HG03439 (cell line): ENCODE results near the gene ACOX3.
"Not testable (repeated sequence)": the region's sequence is repeated elsewhere in the genome, so short reads cannot be mapped to it uniquely, and the experiment has no call there.

ENCODE experiments used
- ATAC-seq: cut with Tn5 transposase; IDR thresholded peaks from one replicate; pipeline ENCODE4 v1.9.1; 2021; ENCODE audit warnings: mild to moderate bottlenecking, moderate library complexity; ENCODE audit not compliant: unreplicated experiment

Gene ACOX3

GRCh38 chr4:8359193-8359592, 81.3 kb downstream of the ACOX3 start:
- ATAC-seq: no peak

DNA sequence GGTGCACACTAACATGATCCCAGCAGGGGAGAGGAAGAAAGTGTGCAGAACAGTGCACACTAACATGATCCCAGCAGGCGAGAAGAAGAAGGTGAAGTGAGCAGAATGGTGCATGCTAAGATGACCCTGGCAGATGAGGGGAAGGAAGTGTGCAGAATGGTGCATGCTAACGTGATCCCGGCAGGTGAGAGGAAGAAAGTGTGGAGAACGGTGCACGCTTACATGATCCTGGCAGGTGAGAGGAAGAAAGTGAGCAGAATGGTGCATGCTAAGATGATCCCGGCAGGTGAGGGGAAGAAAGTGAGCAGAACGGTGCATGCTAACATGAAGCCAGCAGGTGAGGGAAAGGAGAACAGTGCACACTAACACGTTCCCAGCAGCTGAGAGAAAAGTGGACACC, 83.7 kb downstream of the ACOX3 start:
- no peak for ATAC-seq

DNA sequence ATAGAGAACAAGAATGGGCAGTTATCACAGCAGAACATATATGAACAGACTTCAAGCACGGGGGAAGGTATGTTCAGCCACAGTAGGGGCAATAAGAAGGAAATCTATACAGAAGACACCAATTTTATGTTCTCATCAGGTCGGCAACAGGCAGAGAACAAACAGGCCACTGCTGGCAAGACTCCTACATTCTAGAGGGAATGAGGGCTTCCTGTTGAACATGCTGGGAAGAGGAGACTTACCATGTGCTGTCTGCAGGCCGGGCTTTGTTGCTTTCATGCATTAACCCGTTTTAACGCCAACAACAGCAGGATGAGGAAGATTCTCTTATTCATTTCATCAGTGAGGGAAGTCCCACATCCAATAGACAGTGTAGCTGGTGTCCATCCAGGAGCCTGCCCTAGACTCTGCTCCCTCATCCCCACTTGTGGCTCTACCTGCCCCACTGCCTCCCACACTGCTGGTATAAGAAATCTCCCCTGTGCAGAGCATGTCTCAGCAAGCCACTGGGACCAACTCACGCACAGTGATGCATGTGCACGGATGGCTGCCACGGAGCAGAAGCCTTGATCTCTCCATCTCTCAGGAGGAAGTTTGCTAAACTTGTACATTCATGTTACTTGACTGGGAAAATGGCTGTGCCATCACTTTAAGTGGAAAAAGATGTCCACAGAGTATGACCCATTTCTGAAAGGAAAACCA, 84.5 kb downstream of the ACOX3 start:
- ATAC-seq: no peak

- ATAC-seq: no peak
Observed at GRCh38 chr4:8355306-8355705, 85.2 kb downstream of the ACOX3 start.

DNA sequence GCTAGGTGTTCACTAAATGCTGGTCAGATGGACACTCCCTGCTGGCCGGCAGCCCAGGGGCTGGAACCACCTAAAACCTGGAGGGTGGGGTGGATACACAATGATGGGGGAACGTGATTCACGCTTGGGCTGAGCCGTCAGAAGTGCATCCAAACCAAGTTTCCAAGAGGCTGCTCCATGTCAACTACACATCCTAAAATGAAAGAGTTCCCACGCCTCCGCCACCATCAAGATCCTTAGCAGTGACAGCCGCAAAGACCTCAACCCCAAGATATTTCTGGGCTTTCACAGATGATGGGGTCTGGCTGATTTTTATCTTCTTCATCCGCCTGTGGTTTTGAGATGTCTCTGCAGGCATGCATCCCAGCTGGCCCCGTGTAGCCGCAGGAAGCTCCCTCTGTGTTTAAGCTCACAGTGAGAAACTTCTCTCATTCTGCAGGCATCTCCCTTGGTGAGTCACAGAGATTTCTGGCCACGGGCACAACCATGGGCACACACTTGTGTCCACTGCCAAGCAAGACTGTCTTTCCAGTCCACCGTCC, 86.5 kb downstream of the ACOX3 start:
- no peak for ATAC-seq

DNA sequence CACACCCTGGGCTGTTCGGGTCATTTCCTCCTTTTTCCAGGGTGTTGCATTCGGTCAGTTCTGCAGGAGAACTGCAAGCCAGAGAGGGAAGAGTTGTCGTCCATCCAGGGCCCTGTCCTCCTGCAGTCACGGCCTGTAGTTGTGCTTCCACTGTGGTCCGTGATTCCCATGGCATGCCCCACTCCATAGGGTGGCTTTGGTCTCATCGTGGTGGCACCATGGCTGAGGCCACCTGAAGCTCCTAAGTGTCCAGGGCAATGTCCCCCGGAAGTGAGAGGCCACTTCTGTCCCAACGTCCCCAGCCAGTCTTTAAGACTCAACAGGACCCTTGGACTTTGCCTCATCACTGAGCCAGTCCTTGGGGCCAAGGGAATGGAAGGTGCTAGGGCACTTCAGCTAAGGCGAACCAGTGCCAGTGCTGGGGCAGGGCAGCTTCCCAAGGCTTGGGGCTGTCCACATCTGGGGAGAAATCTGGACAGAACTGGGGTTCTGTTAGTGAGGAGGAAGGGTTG, 87.3 kb downstream of the ACOX3 start:
- no peak for ATAC-seq

- no peak for ATAC-seq
Observed at GRCh38 chr4:8352368-8353157, 88.0 kb downstream of the ACOX3 start.

DNA sequence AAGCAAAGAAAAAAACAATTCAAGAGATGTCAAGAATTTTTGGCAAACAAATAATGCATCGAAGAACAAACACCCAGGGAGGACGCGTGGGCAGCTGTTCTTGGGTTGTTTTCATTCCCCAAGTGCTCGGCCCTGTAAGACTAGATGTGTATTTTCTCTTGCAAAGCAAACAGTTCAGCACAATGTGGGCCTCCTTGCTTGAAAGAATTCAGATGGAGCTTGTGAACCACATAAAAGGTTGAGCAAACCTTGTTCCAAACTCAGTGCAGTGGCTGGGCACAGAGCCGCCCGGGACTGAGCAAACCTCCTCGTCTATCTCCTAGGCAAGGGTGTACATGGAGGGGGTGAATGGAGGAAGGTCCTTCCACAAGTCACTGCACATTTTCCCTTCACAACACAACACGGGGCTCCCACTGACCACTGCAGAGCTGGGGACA, 88.6 kb downstream of the ACOX3 start:
- no peak for ATAC-seq

DNA sequence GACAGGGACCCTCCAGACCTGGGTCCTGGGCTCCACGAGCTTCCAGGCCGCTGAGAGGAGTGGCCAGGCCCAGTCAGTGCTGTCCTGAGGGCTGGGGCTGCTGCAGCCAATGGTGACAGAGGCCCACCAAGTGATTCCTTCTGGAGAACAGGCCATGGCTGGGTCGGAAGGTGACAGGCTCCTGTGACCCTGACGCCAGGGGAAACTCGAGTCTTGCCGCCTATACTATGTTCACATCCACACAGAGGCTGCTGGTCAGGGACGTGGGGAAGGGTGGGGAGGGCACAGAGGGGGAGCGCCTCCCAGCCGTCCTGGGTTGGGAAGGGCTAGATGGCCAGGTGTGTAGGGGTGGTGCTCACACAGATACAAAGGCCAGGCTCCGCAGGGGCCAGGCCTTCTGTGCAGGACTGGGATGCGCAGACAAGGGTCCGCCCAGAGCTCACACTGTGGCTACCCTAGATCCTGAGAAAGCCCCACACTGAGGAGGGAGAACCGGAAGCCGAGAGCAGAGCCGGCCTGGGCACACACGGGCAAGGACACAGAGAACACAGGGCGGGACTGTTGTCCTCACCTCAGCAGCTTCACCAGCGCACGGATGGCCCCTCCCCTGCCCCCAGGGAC, 89.6 kb downstream of the ACOX3 start:
- no peak for ATAC-seq

DNA sequence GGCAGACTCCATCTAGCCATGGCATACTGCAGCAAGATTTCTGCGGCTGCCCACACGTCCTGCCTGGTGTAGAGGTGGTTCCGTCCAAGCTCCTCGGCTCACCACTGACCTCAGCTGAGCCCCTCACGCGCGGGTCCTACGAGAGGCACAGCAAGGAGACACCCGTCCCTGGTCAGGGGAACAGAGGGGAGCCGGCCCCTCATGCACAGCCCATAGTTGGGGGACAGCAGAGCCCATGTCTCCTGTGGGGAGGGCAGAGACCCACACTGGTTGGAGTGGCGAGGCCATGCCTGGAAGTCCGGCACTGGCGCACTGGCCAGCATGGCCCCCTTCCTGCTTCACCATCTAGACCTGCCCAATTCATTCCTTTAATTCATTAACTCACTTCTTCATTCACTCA, 90.2 kb downstream of the ACOX3 start:
- no peak for ATAC-seq

DNA sequence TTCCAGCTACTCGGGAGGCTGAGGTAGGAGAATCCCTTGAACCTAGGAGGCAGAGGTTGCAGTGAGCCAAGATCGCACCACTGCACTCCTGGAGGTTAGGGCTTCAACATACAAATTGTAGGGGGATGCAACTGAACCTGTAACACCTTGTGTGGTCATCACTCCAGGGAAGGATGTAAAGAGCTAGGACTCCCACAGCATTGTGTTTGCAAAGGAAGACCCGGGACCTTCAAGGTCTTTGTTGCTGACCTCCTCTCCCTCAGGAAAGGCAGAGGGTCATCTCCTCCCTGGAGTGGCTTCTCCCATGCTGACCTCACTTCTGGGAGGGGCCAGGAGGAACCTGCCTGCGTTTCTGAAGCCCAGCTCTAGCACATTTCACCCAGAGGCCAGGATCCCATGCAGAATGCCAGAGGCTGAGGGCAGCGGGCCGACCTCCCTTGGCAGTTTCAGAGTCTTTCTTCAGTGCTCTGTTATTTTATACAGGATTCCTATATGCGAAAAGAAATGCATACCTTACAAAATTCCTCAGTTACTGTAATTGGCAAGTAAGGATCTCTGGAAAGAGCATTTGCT, 90.8 kb downstream of the ACOX3 start:
- no peak for ATAC-seq

- not testable (repeated sequence) for ATAC-seq
Observed at GRCh38 chr4:8349236-8349635, 91.3 kb downstream of the ACOX3 start.

DNA sequence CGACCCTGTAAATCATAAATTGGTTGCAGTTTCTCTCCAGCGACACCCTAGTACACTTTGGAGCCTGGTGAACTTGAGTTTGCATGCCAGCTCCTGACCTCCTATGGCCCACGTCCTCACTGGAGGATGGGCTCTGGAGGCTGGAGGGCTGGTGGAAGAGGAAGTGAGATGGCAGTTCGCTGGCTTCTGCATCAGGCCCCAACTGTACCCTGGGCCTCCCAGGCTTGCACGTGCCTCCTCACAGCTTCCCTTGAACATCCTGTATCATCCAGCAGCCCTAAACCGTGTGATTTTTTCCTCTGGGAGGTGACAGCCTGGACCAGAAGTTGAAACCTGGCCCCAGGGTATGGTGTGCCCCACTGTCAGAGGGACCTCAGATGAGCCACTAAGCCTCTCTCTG, 92.5 kb downstream of the ACOX3 start:
- ATAC-seq: no peak

GRCh38 chr4:8347660-8348059, 92.9 kb downstream of the ACOX3 start:
- ATAC-seq: no peak

DNA sequence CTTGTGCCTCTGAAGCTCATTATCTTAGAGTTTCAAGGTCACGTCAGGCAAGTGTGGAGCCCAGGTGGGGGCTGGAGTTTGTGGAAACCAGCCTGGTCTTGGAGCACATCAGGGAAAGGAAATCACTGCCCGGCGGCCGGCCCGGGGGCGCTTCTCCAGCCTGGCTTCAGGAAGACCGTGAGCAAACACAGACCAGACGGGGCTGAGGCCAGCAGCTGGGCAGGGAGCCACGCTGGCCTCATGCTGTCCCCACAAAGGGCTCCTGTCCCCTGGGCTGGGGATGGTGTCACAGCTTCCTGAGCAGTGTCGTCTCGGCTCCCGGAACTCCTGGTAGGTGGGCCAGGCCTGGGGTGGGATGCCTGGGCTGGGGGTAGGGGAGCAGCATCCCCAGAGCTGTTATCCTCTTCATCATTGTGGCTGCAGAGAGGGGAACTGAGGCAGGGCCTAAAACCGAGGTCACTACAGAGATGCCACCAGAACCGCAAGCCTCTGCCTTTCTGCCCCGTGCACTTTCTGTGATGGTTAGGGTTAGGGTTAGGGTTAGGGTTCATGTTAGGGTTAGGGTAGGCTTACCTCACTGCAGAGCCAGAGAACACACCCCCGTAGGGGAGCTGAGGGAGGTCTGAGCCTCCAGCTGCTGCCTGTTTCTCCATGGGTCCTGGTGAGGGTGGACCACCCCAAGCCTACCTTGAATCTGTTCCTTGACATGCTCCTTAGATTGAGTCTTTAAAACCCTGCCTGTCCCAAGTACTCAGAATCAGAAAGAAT, 93.5 kb downstream of the ACOX3 start:
- ATAC-seq: no peak

DNA sequence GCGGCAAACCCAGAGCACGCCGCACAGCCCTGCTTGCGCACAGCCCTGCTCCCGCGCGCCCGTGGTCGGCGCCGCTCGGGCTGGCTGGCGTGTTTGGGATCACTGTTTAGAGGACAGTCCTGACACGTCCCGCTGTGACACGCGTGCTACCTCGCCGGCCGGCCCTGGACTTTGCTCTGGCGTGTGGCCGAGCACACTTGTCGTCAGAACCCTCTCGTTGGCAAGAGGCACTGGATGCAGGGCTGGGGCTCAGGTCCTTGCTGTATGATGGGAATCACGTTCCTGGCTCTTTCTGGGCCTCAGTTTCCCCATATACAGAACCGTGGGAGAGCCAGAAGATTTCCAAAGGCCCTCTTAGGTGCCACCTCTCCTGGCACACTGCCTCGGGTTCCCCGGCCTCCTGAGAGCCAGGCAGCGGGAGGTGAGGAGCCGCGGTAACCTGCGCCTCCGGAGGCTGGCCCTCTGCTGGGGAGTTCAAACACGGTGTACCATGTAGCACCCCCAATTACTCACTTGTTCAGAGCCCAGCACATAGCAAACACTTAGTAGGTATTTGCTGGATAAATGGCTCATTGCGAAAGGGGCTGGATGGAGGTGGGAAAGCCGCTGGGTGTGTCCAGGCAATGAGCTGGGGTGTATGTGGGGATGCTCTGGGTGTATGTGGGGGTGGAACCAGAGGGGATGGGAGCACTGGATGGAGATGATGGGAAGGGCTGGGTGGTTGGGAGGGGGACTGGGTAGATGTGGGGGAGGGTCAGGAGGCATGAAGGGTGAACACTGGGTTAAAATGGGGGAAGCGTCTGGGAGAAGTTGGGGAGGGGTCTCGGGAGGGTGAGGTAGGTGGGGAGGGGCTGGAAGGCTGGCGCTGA, 94.3 kb downstream of the ACOX3 start:
- ATAC-seq: no peak

DNA sequence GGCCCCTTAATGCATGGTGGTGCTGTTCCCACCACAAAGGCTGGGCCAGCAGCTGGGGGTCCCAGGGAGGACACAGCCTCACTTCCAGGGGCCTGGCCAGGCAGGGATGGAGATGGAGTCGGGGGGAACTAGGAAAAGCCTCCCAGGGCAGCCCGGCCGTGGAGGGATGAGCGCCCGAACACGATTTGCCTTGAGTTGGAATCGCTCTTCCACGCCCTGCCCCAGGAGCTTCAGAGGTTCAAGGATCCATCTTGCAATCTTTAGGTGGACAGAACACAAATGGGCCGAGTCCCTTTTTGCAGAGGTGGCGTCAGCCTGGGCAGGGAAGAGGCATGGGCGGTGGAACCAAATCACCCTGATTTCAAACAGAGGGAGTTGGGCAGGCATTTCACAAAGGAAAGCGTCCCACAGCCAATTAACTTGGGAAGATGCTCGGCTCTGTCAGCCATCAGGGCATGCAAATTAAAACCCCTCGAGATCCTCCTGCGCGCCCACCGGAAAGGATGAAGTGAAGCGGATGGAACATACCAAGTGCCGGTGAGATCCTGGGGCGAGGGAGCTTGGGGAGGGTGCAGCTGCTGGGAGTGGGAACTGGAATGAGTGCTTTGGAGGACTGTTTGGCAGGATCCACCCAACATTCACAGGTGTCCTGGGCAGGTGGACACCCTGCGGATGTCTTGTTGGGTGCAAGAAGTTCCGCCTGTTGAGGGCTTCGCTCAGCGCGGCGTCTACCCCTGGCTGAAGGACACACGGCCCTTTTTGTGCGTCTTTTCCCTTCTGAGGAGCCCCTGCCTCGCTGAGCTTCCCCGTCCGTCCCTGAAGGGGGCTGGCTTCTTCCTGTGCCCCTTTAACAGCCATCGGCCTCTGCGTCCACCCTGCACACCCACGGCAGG, 95.2 kb downstream of the ACOX3 start:
- no peak for ATAC-seq

DNA sequence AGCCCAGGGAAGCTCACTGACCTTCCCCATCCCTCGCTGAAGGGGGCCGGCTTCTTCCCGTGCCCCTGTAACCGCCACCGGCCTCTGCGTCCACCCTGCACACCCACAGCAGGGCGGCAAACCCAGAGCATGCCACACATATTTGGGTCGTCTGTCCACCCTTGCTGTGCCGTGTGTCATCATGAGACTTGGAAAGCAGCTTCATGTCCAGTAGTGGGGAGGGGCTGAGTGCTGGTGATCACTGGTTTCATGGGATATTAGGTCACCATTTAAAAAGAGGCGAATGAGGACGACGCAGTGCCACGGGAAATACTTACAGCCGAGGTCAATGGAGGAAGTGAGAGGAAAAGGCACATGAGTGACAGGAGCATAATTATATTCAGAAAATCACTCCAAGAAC, 96.1 kb downstream of the ACOX3 start:
- no peak for ATAC-seq

DNA sequence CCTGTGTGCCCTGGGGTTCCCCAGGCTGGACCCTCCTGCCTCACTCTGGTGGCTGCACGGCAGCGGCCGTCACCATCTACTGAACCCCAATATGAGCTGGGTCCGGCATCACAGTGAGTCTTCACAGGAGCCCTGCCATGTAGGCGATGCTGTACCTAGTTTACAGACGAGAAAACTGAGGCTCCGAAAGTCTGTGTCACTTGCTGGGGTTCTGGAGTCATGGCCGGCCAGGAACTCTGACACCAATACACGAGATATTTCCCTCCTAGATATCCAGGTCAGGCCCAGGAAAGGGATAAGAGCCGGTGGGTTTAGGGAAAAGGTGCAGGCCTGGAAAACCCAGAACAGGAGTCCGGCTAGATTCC, 96.6 kb downstream of the ACOX3 start:
- ATAC-seq: no peak
